Fibroblast of the conjunctiva (primary cell): Measurements from ENCODE around the gene ARHGAP9.
"Not testable (repeated sequence)": the region's sequence is repeated elsewhere in the genome, so short reads cannot be mapped to it uniquely, and the experiment has no call there.

ENCODE experiments used
- DNase-seq: peaks from one replicate; pipeline ENCODE4 v3.0.0-alpha.2; 2010; ENCODE audit warnings: low read depth

ARHGAP9 gene

GRCh38 chr12:57434517-57435223 is 45.0 kb downstream of the ARHGAP9 start, which contains the start of gene INHBC:
INHBC (plus strand) TSS chr12:57434784; CDS start chr12:57434887, 103 bp downstream.
- no peak for DNase-seq

DNA sequence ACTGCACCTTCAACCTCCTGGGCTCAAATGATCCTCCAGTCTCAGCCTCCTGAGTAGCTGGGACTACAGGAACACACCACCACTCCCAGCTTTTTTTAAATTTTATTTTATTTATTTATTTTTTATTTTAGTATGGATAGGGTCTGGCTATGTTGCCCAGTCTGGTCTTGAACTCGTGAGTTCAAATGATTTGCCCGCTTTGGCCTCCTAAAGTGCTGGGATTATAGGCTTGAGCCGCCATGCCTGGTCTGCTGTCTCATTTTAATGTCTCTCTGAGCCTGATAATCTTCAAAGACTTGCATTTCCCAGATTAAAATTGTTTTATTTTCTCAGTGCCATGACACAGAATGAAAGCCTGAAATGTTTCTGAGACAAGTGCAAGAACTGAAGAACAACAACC is 46.3 kb downstream of the ARHGAP9 start:
- DNase-seq = no peak

DNA sequence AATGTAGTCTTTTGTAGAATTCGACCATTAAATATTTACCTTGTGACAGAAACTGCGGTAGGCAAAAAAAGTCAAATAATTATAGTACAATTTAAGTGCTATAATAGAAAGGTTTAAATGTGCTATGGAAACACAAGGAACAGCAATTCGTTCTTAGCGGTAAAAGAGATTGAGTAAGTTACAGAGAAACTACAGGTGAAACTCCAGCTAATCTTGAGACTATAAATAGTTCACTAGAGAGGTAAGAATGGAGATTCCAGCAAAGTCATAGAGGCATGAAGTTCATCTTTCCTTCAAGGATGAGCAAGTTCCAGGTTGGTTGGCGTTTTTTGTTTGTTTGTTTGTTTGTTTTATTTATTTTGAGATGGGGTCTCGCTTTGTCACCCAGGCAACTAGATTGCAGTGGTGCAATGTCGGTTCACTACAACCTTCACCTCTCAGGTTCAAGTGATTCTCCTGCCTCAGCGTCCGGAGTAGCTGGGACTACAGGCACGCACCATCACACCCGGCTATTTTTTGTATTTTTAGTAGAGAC is 47.9 kb downstream of the ARHGAP9 start:
- no peak for DNase-seq

DNA sequence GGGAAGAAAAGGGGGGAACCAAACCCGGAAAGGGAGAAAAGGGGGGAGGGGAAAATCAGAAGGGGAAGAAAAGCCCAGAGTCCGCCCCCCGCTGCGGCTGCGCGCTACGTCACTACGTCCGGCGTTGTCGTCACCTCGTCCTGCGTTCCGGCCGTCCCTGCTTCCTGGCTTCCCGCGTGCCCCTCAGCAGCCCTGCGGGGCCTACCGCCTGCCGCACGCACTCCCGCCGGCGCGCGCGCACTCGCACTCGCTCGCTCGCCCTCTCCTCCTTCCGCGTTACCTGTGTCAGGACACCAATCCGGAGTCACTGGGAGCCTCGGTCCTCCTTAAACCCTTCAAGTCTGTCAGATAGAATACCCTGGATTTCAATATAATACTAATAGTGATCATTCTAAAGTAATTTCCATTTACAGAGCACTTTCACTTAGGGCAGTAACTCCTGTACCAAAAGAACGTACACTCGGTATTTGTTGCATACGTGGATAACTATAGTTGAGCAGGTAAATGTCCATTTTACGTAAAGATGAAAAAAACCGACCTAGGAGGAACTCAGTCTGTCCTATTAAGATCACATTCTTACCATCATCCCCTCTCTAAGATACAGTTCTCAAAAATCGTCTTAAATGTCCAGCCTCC is 48.6 kb downstream of the ARHGAP9 start, which contains the start of gene R3HDM2:
TSS of gene R3HDM2 (minus strand) at position 113 of the 636 bp plus-strand sequence. CDS start 120,615 bp downstream, outside the sequence.
- peak; percentile 89 for DNase-seq

DNA sequence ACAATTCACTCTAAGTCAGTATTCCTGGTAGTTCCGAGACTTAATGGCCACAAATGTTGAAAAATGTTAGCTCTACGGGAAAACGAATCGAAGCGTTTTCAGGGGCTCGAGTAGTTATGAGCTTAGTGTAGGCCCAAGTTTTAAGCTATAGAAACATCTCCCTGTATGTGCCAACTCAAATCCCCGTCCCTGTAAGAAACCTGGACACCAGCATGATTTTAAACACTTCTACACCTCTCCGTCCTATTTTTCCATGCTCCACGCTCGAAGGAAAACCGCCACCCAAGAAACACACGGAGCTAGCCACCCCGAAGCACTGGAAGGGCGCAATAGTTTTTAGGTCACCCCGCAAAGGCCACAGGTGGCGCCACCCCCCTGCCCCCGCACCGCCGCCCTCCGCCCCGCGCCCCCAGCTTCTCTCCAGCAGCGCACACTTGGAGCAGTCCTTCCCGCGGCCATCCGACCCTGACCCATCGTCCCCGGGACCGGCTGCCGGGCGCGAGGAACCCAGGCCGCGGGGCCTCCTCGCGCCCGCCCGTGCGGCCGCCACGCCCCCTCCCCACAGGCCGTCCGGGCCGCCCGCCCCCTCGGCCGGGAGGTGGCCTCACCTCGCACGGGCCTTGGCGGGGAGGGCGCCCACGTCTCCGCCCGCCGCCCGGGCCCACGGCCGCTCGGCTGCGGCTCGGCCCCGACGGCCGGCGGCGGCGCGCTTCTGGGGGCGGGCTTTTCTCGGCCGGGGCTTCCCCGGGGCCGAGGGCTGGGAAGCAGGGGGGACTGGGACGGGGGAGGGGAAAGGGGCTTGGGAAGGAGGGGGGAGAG is 49.3 kb downstream of the ARHGAP9 start:
- DNase-seq = no peak

DNA sequence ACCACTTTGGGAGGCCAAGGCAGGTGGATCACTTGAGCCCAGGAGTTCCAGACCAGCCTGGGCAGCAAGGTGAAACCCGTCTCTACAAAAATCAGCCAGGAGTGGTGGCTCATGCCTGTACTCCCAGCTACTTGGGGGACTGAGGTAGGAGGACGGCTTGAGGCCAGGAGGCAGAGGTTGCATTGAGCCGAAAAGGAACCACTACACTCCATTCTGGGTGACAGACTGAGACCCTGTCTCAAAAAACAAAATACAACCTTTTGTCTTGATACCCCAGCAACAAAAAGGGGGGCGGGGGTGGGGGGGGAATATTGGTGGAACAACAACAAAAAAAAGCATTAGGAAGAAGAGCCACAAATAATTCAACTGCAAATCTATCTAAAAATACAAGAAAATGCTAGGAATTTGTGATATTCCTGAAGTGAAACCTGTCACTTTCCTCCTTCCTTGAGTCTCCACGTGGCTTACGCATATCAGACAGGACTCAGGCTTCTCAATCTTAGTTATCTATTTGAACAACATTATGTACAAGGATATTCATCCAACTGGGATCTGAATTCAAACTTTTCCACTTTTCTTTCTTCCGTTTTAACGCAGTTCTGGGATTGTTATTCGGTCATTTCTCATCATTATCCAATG is 50.1 kb downstream of the ARHGAP9 start:
- no peak for DNase-seq

GRCh38 chr12:57428965-57429364 is 50.7 kb downstream of the ARHGAP9 start:
- DNase-seq = no peak

DNA sequence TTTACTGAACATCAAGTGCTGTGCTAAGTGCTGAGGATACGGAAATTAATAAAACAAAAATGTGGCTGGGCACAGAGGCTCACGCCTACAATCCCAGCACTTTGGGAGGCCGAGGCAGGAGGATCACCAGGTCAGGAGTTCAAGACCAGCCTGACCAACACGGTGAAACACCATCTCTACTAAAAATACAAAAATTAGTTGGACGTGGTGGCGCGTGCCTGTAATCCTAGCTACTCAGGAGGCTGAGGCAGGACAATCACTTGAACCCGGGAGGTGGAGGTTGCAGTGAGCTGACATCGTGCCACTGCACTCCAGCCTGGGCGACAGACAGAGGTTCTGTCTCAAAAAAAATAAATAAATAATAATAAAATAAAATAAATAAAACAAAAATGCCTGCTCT is 52.7 kb downstream of the ARHGAP9 start:
- not testable (repeated sequence) for DNase-seq
